ENCODE measurements around the gene OPCML.

Gene OPCML

DNA sequence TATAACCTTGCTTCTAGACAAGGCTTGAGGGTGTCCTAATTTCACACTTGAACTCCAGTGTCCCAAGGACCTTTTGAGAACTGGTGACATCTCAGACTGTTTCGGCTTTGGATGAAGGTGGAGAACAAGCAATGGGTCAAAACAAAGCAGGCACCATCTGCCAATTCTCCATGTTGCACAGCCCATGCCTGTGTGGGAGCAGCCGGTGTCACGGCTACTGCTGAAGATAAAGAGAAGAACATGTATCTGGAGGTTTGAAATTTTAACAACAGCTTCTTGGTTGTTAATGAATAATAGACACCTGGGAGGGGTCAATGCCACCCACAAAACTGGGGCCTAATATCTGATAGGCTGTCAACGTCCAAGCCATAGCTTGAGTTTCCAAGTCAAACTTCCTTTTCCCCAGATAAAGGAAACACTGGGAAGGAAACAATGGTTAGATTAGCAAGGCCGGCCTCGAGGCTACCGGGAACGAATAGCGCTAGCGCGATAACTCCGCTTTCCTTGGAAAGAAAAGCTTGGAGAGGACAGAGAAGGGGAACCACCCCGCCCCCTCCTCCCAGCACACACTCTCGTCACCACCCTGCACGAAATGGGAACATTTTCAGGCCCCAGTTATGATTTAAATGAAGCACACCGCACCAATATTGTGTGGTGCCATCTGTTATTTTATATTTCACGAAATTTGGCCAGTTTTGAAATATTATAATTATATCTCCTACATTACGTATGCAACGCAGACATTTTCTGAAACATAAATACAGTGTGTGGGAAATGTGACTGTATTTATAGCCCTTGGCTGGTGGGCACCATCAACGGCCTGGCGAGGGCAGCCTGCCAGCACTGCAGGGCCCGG lies 21.8 kb upstream of the OPCML start:
- no peaks in the 10 kb centered on the region for H3K9me3 ChIP-seq (ENCODE audit: low read length)
- TF ChIP-seq, protein P1, sequence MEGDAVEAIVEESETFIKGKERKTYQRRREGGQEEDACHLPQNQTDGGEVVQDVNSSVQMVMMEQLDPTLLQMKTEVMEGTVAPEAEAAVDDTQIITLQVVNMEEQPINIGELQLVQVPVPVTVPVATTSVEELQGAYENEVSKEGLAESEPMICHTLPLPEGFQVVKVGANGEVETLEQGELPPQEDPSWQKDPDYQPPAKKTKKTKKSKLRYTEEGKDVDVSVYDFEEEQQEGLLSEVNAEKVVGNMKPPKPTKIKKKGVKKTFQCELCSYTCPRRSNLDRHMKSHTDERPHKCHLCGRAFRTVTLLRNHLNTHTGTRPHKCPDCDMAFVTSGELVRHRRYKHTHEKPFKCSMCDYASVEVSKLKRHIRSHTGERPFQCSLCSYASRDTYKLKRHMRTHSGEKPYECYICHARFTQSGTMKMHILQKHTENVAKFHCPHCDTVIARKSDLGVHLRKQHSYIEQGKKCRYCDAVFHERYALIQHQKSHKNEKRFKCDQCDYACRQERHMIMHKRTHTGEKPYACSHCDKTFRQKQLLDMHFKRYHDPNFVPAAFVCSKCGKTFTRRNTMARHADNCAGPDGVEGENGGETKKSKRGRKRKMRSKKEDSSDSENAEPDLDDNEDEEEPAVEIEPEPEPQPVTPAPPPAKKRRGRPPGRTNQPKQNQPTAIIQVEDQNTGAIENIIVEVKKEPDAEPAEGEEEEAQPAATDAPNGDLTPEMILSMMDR (IDR thresholded peaks at IDR 0.05; ENCODE audit: low read length), result no peak
- TF ChIP-seq EZH2 (IDR thresholded peaks at IDR 0.05; ENCODE audit: borderline replicate concordance, low read length), result no peak
- H3K4me3 ChIP-seq (ENCODE audit: low read depth, low read length, poor library complexity, severe bottlenecking), result no peak overlapping the region
- no peaks in the 10 kb centered on the region for H3K27me3 ChIP-seq (ENCODE audit: insufficient read depth, low read length)
- H3K4me1 ChIP-seq (ENCODE audit: insufficient read depth, low read length, severe bottlenecking), result no peaks in the 10 kb centered on the region
- H3K4me2 ChIP-seq (ENCODE audit: low read length), result no peak overlapping the region
- no peaks in the 10 kb centered on the region for H3K9me2 ChIP-seq (ENCODE audit: low read depth, low read length)
- no peaks in the 10 kb centered on the region for H3K36me3 ChIP-seq (ENCODE audit: insufficient read depth, low read length)
- H3K27ac ChIP-seq (ENCODE audit: low read depth, low read length, poor library complexity, severe bottlenecking), result no peak overlapping the region
- H3K79me2 ChIP-seq (ENCODE audit: insufficient read depth, low read length), result no peaks in the 10 kb centered on the region
- no peak overlapping the region for H2AFZ ChIP-seq (ENCODE audit: low read length)
- H3F3A ChIP-seq (ENCODE audit: insufficient read depth, low read length), result no peaks in the 10 kb centered on the region
- no peaks in the 10 kb centered on the region for H4K20me1 ChIP-seq (ENCODE audit: insufficient read depth, low read length)
- no peak overlapping the region for H3K9ac ChIP-seq (ENCODE audit: low read length)

DNA sequence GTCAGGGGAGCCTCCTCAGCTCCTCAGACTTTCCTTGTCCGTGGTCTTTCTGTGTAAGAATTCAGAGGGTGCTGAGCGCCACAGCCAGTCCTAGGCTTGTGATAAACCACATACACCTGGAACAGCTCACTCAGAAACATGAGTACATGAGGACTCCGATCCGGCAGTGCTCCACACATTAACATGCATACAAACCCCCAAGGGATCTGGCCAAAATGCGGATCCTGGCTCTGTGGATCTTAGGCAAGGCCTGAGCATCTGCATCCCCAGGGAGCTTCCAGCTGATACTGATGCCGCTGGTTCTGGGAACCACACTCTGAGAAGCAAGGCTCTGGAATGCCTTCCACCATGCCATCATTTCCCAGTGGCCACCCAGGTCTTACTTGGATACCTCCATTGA lies 20.6 kb upstream of the OPCML start:
- H3K79me2 ChIP-seq (ENCODE audit: insufficient read depth, low read length), result no peaks in the 10 kb centered on the region
- H3K9ac ChIP-seq (ENCODE audit: low read length), result no peak overlapping the region
- H3F3A ChIP-seq (ENCODE audit: insufficient read depth, low read length), result no peaks in the 10 kb centered on the region
- no peaks in the 10 kb centered on the region for H3K36me3 ChIP-seq (ENCODE audit: insufficient read depth, low read length)
- H3K27me3 ChIP-seq (ENCODE audit: insufficient read depth, low read length), result no peaks in the 10 kb centered on the region
- H3K4me3 ChIP-seq (ENCODE audit: low read depth, low read length, poor library complexity, severe bottlenecking), result no peak overlapping the region
- H3K4me2 ChIP-seq (ENCODE audit: low read length), result no peak overlapping the region
- no peak overlapping the region for H3K27ac ChIP-seq (ENCODE audit: low read depth, low read length, poor library complexity, severe bottlenecking)
- no peak for TF ChIP-seq EZH2 (IDR thresholded peaks at IDR 0.05; ENCODE audit: borderline replicate concordance, low read length)
- TF ChIP-seq, protein P1 (IDR thresholded peaks at IDR 0.05; ENCODE audit: low read length), result no peak
- no peak overlapping the region for H2AFZ ChIP-seq (ENCODE audit: low read length)
- H3K4me1 ChIP-seq (ENCODE audit: insufficient read depth, low read length, severe bottlenecking), result no peaks in the 10 kb centered on the region
- no peaks in the 10 kb centered on the region for H4K20me1 ChIP-seq (ENCODE audit: insufficient read depth, low read length)
- H3K9me2 ChIP-seq (ENCODE audit: low read depth, low read length), result no peaks in the 10 kb centered on the region
- H3K9me3 ChIP-seq (ENCODE audit: low read length), result no peaks in the 10 kb centered on the region

DNA sequence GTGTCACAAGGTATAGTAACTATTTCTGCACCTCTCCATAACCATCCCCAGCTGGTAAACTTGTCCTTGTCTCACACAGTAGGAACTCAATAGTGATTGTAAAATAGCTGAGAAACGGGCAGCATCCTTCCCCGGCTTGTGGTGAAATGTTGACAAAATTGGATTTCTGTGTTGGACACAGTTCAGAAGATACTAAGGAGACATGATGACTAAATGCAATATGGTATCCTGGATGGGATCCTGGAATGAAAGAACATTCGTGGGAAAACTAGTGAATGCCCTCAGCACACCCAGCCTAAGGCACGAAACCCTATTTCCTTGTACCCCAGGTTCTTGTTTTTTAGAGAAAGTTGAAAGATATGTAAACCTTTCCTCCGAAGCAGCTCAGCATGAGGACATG lies 18.8 kb upstream of the OPCML start:
- H3K4me2 ChIP-seq (ENCODE audit: low read length), result no peak overlapping the region
- no peaks in the 10 kb centered on the region for H4K20me1 ChIP-seq (ENCODE audit: insufficient read depth, low read length)
- no peak overlapping the region for H3K9ac ChIP-seq (ENCODE audit: low read length)
- no peaks in the 10 kb centered on the region for H3K36me3 ChIP-seq (ENCODE audit: insufficient read depth, low read length)
- no peaks in the 10 kb centered on the region for H3K79me2 ChIP-seq (ENCODE audit: insufficient read depth, low read length)
- H3F3A ChIP-seq (ENCODE audit: insufficient read depth, low read length), result no peaks in the 10 kb centered on the region
- H3K4me1 ChIP-seq (ENCODE audit: insufficient read depth, low read length, severe bottlenecking), result no peaks in the 10 kb centered on the region
- no peak overlapping the region for H3K4me3 ChIP-seq (ENCODE audit: low read depth, low read length, poor library complexity, severe bottlenecking)
- no peak overlapping the region for H3K27ac ChIP-seq (ENCODE audit: low read depth, low read length, poor library complexity, severe bottlenecking)
- H3K27me3 ChIP-seq (ENCODE audit: insufficient read depth, low read length), result no peaks in the 10 kb centered on the region
- no peaks in the 10 kb centered on the region for H3K9me3 ChIP-seq (ENCODE audit: low read length)
- TF ChIP-seq, protein P1 (IDR thresholded peaks at IDR 0.05; ENCODE audit: low read length), result no peak
- H3K9me2 ChIP-seq (ENCODE audit: low read depth, low read length), result no peaks in the 10 kb centered on the region
- H2AFZ ChIP-seq (ENCODE audit: low read length), result no peak overlapping the region

All from OCI-LY1 (cell line).